HCEC 1CT (cell line): Measurements from ENCODE around the gene TEX22.
"Not testable (repeated sequence)": the region's sequence is repeated elsewhere in the genome, so short reads cannot be mapped to it uniquely, and the experiment has no call there.

Source experiments
- DNase-seq: peaks from one replicate; pipeline ENCODE4 v3.0.0-alpha.2; 2017

Gene TEX22

DNA sequence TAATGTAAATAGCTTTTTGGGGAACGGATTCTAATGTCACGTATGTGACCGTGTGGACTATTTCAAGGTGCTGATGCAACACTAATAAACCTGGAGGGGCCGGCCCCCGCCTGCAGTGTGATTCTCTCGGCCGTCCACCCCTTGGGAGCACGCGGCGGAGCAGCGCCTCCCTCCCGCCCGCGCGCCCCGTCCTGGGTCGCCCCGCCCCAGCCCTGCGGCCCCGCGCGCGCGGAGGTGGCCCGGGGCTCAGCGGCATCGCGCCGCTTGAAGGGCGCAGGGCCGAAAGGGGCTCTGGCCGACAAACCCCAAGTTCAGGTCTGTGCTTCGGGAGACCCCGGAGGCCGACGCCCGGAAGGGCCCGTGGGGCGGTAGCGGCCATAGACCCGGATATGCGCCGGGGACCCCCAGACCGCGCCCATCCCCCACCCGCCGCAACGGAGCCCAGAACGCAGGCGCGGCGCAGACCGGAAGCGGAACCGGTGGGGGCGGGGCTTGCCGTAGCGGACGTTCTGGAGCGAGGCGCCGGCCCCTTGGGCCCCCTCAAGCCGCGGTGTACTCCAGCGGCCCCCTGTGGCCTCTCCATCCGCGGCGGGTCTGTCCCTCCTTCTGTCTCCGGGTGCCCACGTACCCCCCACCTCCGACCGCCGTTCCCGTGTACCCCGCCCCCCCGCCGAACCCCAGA is at the start of gene TEX22:
TSS of gene TEX22 (plus strand) at position 495 of the 682 bp plus-strand sequence. CDS start 803 bp downstream, outside the sequence.
- DNase-seq = peak; percentile 77

DNA sequence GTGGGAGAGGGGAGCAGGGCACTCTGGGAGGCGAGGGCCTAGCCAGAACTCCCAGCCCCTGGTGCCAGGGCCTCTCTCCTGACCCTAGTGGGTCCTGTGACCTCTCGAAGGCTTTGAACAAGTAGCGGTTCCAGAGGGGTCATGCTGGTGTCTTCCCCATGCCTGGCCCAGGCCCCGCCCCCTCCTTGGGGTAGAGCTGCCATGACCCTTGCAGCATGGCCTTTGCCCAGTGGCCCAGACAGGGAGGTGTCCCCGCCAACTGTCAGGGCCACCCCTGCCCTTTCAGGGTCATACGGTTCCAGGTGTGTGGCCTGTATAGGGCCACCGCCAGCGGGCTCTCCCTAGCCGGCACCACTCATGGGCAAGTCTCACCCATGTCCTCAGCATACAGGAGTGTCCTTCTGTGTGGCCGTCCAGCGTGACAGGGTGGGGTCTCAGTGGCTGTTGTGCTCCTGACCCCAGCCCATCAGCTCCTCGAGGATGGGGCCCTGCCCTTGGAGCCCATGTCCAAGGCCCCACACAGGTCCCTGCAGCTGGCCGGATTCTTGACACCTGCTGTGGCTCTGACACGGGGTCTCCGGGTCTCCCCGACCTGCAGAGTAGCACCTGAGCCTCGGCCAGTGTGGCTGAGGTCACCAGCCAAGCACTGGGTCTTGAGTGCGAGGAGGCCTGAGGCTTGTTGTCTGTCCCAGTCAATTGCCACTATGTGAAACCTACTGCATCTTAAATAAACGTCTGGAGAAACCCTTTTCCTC is 49.2 kb upstream of the TEX22 start:
- DNase-seq = no peak

DNA sequence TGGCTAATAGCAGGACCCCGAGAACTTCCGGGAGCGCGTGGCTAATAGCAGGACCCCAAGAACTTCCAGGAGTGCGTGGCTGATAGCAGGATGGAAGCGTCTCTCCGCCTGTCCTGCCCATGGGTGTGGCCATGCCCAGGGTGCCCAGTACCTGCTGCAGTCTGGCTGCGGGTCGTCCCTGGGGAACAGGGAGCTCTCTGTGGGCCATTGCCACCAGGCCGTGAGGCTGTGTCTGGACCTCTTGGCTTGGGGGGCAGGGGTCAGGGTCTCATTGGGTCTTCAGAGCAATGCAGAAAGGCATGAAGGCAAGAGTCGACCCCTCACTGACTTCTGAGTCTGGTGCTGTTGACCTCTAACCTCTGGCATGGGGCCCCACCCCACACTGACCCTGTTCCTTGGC is 48.3 kb upstream of the TEX22 start:
- no peak for DNase-seq

- DNase-seq = no peak
These were observed 47.7 kb upstream of the TEX22 start for GRCh38 chr14:105350450-105351244.

- DNase-seq = no peak
These were observed 46.9 kb upstream of the TEX22 start for GRCh38 chr14:105351410-105351809.

DNA sequence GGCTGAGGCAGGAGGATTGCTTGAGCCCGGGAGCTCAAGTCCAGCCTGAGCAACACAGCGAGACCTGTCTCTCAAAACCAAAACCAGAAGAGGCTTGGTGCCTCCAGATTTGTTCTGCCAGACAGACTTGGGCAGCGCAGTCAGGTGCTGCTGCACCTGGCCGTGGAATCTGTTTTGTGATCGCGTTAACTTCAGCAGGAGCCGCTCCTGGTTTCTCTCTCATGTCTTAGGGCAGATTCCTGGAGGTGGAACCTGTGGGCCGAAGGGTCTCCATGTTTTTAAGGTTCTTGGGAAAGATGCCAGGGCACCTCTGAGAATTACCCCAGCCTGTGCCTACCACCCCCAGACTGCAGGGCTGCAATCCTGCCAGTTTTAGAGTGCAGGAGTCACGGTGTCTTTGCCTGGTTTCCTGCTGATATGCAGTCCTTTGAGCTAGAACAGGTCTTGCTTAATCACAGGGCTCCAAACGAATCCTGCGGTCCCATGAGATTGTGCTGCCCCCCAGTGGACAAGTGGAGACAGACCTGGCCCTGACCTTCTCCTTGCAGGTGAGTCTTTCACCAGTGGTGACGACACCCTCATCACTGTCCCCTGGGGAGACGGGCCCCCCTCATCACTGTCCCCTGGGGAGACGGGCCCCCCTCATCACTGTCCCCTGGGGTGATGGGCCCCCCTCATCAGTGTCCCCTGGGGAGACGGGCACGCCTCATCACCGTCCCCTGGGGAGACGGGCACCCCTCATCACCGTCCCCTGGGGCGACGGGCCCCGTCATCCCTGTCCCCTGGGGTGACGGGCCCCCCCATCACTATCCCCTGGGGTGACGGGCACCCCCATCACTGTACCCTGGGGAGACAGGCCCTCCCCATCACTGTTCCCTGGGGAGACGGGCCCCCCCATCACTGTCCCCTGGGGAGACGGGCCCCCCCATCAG is 46.2 kb upstream of the TEX22 start:
- peak; percentile 74 for DNase-seq

GRCh38 chr14:105353136-105353535 is 45.2 kb upstream of the TEX22 start:
- DNase-seq = no peak

DNA sequence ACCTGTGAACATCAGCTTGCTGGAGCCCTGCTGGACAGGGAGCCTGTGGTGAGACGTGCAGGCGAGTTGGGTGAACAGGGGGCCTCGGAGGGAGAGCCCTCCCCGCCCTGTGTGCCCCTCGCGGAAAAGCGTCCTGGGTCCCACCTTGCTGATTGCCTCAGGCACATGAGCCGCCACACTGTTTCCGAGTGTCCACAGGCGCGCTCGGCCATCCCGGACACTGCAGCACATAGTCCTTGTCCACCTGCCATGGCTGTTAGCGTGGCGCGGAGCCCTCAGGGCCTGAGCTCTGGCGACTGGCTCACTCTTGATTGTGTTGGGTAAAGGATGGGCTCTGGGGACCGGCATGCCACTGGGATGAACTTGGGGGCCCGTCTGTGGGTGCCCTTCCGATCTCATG is 43.8 kb upstream of the TEX22 start:
- no peak for DNase-seq

DNA sequence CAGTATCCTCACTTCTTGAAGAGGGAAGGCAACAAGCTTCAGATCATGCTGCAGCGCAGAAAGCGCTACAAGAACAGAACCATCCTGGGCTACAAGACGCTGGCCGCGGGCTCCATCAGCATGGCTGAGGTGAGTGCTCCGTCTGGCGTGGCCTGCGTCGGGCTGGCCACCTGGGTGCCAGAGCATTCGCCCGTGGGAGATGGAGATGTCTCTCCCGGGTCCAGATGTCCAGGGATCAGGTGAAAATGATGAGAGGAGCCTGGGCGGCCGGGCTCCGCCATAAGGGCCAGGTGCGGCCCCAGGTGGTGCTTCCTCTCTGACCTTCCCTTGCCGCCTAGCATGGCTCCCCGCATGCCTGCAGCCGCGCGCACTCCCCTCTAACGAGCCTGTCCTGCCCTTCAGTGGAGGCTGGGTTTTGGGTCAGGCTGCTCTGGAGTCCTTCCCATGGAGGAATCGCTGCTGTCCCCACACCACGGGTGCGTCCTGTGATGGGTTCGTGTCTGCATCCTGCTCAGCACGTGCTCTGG is 43.2 kb upstream of the TEX22 start:
- DNase-seq = no peak

DNA sequence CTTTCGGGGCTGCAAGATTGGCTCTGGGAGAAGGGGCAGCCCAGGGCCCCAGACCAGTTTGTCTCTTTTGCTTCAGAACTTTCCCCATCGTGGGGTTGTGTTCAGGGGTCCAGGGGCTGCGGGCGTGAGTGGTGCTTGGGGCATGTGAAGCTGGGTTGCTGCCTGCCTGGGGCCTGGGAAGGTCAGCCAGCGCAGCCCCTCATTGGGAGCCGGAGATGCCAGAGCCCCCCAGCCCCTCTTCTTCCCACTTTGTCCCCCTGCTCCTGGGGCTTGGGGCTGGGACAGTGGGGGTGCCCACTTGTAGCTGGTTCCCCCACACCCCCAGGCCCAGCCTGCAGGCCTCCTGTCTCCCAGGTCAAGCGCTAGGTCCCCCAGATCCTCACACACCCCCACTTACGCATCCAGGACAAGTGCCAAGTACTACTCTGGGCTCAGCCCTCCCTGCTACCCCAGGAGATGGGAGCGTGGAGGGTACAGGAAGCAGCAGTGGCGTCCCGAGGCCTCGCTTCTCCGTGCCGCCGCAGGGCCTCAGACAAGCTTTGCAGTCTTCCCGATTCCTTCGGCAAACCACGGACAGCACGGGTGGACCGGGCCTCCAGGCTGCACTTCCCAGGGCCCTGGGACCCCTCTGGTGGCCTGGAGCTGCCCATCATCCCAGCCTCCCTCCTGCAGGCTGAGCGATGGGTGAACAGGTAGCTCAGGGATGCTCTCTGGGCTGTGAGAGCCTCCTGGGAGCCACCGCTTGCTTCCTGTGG is 42.3 kb upstream of the TEX22 start:
- no peak for DNase-seq

DNA sequence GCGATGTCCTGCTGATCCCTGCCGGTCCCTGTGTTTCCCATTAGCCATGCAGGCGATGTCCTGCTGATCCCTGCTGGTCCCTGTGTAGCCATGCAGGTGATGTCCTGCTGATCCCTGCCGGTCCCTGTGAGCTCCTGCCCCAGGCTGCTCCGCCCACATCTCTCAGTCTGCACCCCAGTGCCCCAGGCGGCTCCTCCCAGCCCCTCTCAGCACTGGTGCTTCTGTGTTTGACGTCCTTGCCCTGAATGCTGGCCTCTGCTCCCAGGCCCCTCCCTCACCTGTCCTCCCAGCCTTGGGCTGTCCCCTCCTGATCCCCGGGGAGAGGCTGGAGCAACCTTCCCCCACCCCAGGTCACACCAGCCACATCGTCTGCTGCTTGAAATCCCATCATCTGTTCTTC is 41.4 kb upstream of the TEX22 start:
- no peak for DNase-seq

GRCh38 chr14:105357626-105358025 is 40.7 kb upstream of the TEX22 start:
- no peak for DNase-seq

DNA sequence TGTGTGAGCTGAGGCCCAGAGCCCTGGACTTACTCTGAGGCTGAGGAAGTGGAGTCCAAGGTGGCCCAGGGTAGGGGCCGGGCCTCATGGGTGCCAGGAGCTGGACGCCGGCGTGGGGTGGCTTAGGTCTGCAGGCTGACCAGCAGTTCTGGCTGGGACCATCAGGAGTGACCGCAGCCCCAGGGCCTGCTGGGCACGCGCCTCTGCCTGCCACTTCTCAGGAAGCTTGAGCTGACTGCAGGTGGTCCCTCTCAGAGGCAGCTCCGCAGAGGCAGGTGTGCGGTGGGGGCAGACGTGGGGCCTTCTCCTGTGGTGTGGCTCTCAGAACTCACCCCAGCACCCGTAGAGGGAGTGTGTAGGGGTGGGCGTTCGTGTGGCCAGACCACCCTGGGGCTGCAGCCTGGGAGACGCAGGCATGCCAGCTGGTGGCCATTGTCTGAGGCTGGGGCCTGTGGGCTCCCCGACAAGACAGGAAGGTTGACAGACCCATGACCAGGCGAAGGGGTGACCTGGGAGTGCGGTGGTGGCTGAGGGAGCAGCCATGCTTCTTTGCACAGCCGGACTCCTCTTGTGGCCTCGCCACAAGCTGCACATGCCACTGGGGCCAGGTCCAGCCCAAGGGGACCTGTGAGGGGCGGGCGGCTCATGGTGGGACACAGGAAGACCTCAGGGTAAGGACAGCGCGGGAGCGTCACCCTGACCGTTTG is 40.0 kb upstream of the TEX22 start:
- no peak for DNase-seq

DNA sequence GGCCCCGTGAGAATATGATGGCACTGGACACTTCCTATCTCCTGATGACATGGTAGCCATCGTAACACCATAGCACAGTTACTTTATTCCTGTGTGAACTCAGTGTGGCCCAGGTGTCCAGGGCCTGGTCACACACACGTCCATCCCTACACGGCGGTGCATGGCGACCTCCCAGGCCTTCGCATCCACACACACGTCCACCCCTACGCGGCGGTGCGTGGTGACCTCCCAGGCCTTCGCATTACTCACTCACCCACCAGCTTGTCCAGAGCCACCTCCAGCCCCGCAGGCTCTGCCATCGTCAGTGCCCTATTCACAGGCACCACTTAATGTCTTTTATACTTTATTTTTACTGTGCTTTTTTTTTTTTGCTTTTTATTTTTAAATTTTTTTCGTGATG is 39.4 kb upstream of the TEX22 start:
- no peak for DNase-seq

- DNase-seq = not testable (repeated sequence)
These were observed 36.9 kb upstream of the TEX22 start for GRCh38 chr14:105361412-105361811.

- DNase-seq = peak; percentile 75
These were observed 34.3 kb upstream of the TEX22 start for GRCh38 chr14:105363847-105364708.

- DNase-seq = no peak
These were observed 33.2 kb upstream of the TEX22 start for GRCh38 chr14:105365101-105365500.

GRCh38 chr14:105365681-105366080 is 32.7 kb upstream of the TEX22 start:
- DNase-seq = no peak

DNA sequence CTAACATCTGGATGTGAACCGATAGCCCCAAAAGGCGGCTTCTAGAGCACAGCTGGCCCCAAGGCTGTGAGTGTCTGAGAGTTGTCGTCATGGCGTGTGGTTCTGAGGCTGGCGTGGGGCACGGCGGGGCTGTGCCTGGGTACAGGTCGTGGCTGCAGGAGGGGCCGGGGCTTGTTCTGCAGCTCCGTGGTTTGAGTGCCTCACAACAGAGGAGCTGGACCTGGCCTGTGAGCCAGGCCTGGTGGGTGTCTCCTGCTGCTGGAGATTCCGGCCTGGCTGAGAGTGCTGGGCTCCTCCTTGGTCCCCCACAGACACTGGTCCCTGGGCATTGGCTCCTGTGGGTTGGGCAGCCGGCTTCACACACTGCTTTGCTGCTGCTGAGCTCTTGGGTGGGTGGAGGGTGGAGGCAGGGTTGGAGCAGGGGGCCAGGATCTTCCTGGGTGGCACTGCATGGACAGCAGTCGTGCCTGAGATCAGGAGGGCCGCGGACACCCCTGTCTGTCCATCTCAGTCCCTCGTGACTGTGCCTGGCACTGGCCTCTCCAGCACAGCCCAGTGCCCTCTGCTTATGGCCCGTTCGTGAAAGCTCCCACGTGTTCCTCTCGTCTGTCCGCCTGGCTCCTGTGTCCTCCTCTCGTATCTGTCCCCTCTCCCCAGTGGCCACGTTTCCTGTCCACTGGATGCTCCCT is 31.8 kb upstream of the TEX22 start:
- no peak for DNase-seq
